ENCODE results near the gene LPP. TPM values are rescaled to one million over a fixed set of nuclear protein-coding genes. Genes with fewer than 3 reads are reported as not detected.
A peak's percentile ranks its signal among the peaks of the same experiment; 100 is the strongest.
"Not testable (repeated sequence)": the region's sequence is repeated elsewhere in the genome, so short reads cannot be mapped to it uniquely, and the experiment has no call there.

The LPP gene
- total RNA-seq, 1 donor from 2014 or later: 62.1 TPM

DNA sequence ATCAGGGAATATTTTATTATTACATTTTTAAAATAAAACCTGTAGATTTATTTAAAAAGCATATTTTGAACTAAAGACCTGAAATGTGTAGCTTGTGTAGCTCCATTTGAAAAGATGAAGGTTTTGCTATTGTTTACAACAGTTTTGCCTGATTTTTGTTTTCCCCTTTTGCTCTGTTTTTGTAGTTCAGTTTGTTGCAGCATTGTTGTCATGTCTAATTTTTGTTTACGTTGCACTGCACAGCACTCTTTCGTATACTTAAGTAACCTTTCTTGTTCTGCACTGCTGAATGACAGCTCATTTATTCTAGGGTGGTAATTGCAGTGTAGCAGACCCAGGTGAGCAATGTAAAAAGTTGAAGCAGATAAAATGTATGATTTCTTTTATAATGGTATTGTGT is 435.8 kb downstream of the LPP start:
- DNase-seq: no peak

DNA sequence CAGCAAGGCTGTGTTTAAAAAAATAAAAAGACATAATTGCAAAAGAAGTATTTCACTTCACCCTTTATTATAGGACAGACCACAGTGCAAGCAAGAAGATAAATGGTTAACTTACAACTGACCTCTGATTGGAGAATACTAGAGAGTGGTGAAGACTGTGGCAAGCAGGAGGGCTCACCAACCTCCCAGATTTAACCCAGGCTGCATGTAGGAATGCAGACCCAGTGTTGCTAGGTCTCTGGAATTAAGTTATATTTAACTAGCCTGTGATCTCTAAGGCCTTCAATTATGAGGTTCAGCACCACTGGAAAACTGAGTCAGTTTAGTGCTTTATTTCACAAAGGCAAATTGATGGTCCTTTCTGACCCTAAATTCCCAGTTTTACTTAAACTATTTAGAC is 436.6 kb downstream of the LPP start:
- DNase-seq: no peak

DNA sequence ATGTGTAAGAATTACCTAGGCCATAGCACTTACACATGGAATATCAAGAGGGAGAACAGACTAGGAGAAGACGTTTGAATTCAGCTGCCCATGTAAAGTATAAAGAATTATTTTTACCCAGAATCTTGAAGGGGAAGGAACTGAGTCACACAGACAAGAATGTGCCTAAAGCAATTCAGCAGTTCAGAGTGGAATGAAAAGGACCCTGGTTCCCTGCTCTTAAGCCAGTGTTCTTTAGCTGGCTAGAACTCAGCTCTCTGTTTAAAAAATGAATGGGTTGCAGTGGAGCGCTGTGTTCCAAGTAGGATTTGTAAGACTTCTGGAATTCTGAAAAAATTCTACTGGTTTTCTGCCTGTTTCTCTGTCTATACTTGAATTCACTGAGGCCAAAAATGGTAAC is 440.2 kb downstream of the LPP start:
- no peak for DNase-seq

- no peak for DNase-seq
Observed at GRCh38 chr3:188595890-188596376, 442.0 kb downstream of the LPP start.

- no peak for DNase-seq
Observed at GRCh38 chr3:188598894-188599293, 444.9 kb downstream of the LPP start.

DNA sequence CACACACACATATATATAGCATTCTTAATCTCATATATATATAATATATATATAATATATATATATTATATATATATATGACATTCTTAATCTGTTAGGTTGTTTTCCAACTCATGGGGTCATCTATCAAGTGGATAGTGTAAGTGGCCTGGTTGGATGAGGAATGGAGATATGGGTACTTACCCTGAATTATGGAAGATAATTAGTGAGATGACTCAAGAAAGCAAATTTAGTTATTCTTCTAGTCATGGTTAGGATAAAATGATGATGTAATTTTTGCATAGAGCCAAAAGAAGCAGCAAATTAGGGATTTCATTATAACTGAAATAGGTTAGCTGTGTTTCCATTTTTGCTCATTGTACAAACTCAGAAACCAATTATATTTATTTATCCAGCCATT is 448.2 kb downstream of the LPP start:
- no peak for DNase-seq

- DNase-seq: no peak
Observed at GRCh38 chr3:188602620-188603019, 448.7 kb downstream of the LPP start.

- DNase-seq: no peak
Observed at GRCh38 chr3:188604651-188605050, 450.7 kb downstream of the LPP start.

DNA sequence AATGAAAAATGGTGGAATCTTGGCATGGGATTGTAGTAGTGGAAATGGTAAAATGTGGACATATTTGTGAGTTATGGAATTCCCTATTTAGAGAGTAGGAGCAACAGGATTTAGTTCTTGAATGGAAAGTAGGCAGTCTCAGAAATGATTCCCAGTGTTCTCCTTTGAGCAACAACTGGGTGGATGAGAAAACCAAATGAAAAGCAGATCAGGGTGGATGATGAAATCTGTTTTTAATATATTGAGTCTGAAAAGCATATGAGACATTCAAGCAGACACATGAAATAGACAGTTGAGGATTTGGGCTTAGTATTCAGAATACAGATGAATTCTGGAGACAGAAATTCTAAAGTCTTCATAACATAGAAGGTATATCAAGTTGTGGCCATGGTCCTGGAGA is 451.3 kb downstream of the LPP start:
- DNase-seq: peak; percentile 76

DNA sequence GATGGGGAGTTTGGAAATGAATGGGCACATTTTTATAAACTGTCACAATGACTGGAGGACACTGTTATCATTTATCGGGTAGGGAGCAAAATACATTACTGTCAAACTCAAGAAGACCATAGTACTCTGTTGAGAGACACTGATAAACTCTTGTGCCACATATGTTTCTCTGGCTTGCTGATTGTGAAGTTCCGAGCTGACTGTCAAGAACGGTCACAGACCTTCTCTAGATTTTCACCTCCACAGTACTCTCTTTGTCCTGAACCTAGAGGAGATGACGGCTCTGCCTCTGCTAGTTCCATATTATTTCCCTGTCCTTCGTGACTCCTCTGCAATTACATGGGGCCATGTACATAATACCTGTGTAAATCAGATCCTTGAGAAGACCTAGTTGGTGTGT is 451.9 kb downstream of the LPP start:
- no peak for DNase-seq

- DNase-seq: no peak
Observed at GRCh38 chr3:188607805-188608315, 453.9 kb downstream of the LPP start.

GRCh38 chr3:188608401-188608800 is 454.4 kb downstream of the LPP start:
- DNase-seq: no peak

DNA sequence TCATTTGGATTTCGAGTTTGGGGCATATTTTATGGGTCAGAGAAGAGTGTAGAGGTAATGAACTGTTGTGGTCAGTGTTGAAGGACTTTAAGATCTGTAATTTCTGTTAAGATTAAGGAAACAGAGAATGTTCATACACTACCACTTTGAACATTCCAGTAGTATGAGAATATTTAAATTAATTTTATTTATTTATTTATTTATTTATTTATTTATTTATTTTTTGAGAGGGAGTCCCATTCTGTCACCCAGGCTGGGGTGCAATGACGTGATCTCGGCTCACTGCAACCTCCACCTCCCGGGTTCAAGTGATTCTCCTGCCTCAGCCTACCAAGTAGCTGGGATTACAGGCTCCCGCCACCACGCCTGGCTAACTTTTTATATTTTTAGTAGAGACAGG is 459.8 kb downstream of the LPP start:
- not testable (repeated sequence) for DNase-seq

DNA sequence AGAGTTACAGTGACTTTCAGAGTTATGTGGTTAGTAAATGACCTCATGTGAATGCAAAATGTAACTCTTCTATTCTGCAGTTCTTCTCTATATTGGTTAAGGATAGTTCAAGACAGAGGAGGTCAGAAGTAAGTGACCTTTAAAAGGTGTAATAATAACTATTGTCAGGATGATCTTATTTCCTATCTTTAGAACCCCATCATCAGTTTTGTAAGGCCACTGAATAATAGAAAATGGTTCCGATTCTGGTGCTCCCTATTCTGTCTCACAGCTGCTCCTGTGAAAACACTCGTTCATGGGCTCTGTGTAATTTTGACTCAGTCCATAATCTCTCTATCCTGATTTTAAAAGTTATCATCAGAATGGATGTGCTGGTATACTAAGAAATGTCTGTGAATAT is 463.3 kb downstream of the LPP start:
- DNase-seq: no peak

- no peak for DNase-seq
Observed at GRCh38 chr3:188617988-188618701, 464.2 kb downstream of the LPP start.

- no peak for DNase-seq
Observed at GRCh38 chr3:188620752-188621151, 466.8 kb downstream of the LPP start.

DNA sequence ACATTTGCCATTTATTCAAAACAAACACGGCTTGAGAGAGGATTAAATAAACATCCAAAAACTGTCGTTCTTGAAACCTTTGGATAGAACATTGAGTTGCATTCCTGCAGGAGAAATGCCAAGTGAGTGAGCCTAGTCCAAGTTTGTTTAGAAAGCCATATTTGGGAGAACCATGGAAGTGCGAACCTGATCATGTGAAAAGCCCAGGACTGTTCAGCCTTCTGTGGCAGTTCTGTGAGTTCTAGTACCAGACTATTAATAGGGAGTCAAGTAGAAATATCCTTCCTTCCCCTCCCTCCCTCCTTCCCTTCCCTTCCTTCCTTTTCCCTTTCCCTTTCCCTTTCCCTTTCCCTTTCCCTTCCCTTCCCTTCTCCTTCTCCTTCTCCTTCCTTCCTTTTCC is 470.4 kb downstream of the LPP start:
- DNase-seq: no peak

GRCh38 chr3:188624828-188625227 is 470.9 kb downstream of the LPP start:
- no peak for DNase-seq

- DNase-seq: no peak
Observed at GRCh38 chr3:188627652-188628051, 473.7 kb downstream of the LPP start.

GRCh38 chr3:188631291-188632010 is 477.5 kb downstream of the LPP start:
- no peak for DNase-seq

DNA sequence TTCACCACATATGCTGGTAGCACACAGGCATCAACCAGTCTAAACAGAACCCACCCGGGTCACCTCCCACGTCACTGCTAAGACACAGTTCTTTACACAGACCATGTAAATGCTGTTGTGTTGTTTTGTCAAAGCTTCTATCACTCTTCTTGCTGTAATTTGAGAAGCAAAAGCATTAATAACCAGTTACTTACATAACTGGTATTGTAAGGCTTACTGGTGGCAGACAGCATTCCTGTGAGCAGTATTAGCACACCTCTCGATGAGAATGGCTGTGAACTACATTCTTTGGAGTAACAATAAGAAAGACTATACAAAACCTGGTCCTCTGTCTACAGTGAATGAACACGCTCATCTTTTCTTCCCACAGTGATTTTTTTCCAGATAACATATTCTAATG is 479.2 kb downstream of the LPP start:
- DNase-seq: no peak

DNA sequence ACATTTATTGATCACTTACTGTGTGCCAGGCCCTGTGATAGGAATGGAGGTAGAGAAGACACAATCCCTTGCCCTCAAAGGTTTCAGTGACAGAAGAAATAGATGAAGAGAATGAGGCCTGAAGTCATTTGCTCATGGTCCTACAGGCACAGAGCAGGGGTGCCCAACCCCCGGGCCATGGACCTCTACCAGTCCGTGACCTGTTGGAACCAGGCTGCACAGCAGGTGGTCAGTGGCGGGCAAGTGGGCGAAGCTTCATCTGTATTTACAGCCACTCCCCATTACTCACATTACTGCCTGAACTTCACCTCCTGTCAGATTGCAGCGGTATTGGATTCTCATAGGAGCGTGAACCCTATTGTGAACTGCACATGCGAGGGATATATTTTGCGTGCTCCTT is 480.3 kb downstream of the LPP start:
- DNase-seq: no peak

- no peak for DNase-seq
Observed at GRCh38 chr3:188635258-188636042, 481.5 kb downstream of the LPP start.
